ENCODE measurements around the gene TATDN2.

DNA sequence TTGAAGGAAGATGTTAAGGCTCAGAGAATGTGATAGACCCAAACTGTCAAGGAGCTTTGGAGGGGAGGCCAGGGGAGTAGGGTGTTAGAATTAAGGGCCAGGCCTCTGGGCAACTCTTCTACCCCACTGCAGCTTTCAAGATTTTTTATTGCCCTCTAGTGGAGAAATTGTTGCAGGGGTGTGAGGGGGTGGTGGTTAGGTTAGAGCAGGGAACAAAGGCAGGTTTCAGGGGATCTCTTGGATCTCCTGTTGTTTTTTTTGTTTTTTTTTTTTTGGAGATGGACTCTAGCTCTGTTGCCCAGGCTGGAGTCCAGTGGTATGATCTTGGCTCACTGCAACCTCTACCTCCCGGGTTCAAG is 74.1 kb downstream of the TATDN2 start:
- TF ChIP-seq CREB5 (CRISPR knock-in tag; IDR thresholded peaks at IDR 0.05; ENCODE audit: low read depth) (no peak), SNAI2 (CRISPR knock-in tag; IDR thresholded peaks at IDR 0.05) (no peak), PATZ1 (CRISPR knock-in tag; IDR thresholded peaks at IDR 0.05; ENCODE audit: borderline replicate concordance) (no peak)

All from SK-N-SH treated with all-trans-retinoic acid at 6 μM for 48 hours (cell line).